Measurements from ENCODE around the gene LTO1. TPM values are rescaled to one million over a fixed set of nuclear protein-coding genes. Genes with fewer than 3 reads are reported as not detected.

LTO1 gene
- total and polyA plus RNA-seq, 10 of the 15 experiments (the other 5 are each of a cell fraction or from before 2014, with no cell fraction given) = 2.6 to 27.5 (median 14.4) TPM

- TF ChIP-seq E2F8 (IDR thresholded peaks at IDR 0.05; ENCODE audit: low read depth, partially characterized antibody) (no peak), RAD51 (IDR thresholded peaks at IDR 0.05) (no peak), MEF2B (IDR thresholded peaks at IDR 0.05; ENCODE audit: partially characterized antibody, poor library complexity, severe bottlenecking) (no peak), GATAD2B (conservative IDR thresholded peaks at IDR 0.05; ENCODE audit: low read depth) (no peak), NFYB (IDR thresholded peaks at IDR 0.05; ENCODE audit: insufficient read depth, low read depth, low read length) (no peak), NR2C2 (IDR thresholded peaks at IDR 0.05; ENCODE audit: borderline replicate concordance, control insufficient read depth, insufficient read length, low read depth) (no peak), ZNF687 (IDR thresholded peaks at IDR 0.05) (no peak), ELK1 (IDR thresholded peaks at IDR 0.05; ENCODE audit: low read depth, low read length) (no peak)
Measured at GRCh38 chr11:69694781-69695180, 19.6 kb upstream of the LTO1 start (continued).
